Measurements from ENCODE around the gene FOXP1.
A peak's percentile ranks its signal among the peaks of the same experiment; 100 is the strongest.

Gene FOXP1

GRCh38 chr3:71485896-71486295 lies 97.6 kb downstream of the FOXP1 start:
- no peak for DNase-seq (ENCODE audit: low spot score)

GRCh38 chr3:71484452-71484851 lies 99.1 kb downstream of the FOXP1 start:
- no peak for DNase-seq (ENCODE audit: low spot score)

- DNase-seq (ENCODE audit: low spot score), result no peak
These were observed 99.5 kb downstream of the FOXP1 start for GRCh38 chr3:71484047-71484446.

GRCh38 chr3:71482771-71483170 lies 100.8 kb downstream of the FOXP1 start:
- no peak for DNase-seq (ENCODE audit: low spot score)

- no peak for DNase-seq (ENCODE audit: low spot score)
These were observed 105.0 kb downstream of the FOXP1 start for GRCh38 chr3:71478568-71478967.

GRCh38 chr3:71476950-71477349 lies 106.6 kb downstream of the FOXP1 start:
- no peak for DNase-seq (ENCODE audit: low spot score)

- DNase-seq (ENCODE audit: low spot score), result peak; percentile 26
These were observed 114.4 kb downstream of the FOXP1 start for GRCh38 chr3:71469138-71469435.

- no peak for DNase-seq (ENCODE audit: low spot score)
These were observed 115.0 kb downstream of the FOXP1 start for GRCh38 chr3:71468311-71469137.

- DNase-seq (ENCODE audit: low spot score), result no peak
These were observed 117.0 kb downstream of the FOXP1 start for GRCh38 chr3:71466483-71466882.

GRCh38 chr3:71465371-71466036 lies 118.0 kb downstream of the FOXP1 start:
- no peak for DNase-seq (ENCODE audit: low spot score)

- no peak for DNase-seq (ENCODE audit: low spot score)
These were observed 118.9 kb downstream of the FOXP1 start for GRCh38 chr3:71464613-71465012.

GRCh38 chr3:71463617-71464016 lies 119.9 kb downstream of the FOXP1 start:
- no peak for DNase-seq (ENCODE audit: low spot score)

- DNase-seq (ENCODE audit: low spot score), result no peak
These were observed 120.9 kb downstream of the FOXP1 start for GRCh38 chr3:71462586-71462985.

- DNase-seq (ENCODE audit: low spot score), result no peak
These were observed 121.6 kb downstream of the FOXP1 start for GRCh38 chr3:71461749-71462483.

GRCh38 chr3:71461114-71461513 lies 122.4 kb downstream of the FOXP1 start:
- no peak for DNase-seq (ENCODE audit: low spot score)

- DNase-seq (ENCODE audit: low spot score), result no peak
These were observed 124.6 kb downstream of the FOXP1 start for GRCh38 chr3:71458895-71459294.

GRCh38 chr3:71456826-71457225 lies 126.7 kb downstream of the FOXP1 start:
- DNase-seq (ENCODE audit: low spot score), result no peak

GRCh38 chr3:71456156-71456555 lies 127.4 kb downstream of the FOXP1 start:
- no peak for DNase-seq (ENCODE audit: low spot score)

- no peak for DNase-seq (ENCODE audit: low spot score)
These were observed 128.8 kb downstream of the FOXP1 start for GRCh38 chr3:71454512-71455403.

- no peak for DNase-seq (ENCODE audit: low spot score)
These were observed 129.6 kb downstream of the FOXP1 start for GRCh38 chr3:71453822-71454511.

GRCh38 chr3:71453319-71453718 lies 130.2 kb downstream of the FOXP1 start:
- no peak for DNase-seq (ENCODE audit: low spot score)
